GM19463 (cell line): ENCODE measurements around the gene SUDS3.
A peak's percentile ranks its signal among the peaks of the same experiment; 100 is the strongest.

Experiments used
- ATAC-seq: cut with Tn5 transposase; IDR thresholded peaks from one replicate; pipeline ENCODE4 v1.9.1; 2021; ENCODE audit warnings: mild to moderate bottlenecking, moderate library complexity; ENCODE audit not compliant: unreplicated experiment

Gene SUDS3

GRCh38 chr12:118355843-118356242, 20.5 kb upstream of the SUDS3 start:
- ATAC-seq: no peak

DNA sequence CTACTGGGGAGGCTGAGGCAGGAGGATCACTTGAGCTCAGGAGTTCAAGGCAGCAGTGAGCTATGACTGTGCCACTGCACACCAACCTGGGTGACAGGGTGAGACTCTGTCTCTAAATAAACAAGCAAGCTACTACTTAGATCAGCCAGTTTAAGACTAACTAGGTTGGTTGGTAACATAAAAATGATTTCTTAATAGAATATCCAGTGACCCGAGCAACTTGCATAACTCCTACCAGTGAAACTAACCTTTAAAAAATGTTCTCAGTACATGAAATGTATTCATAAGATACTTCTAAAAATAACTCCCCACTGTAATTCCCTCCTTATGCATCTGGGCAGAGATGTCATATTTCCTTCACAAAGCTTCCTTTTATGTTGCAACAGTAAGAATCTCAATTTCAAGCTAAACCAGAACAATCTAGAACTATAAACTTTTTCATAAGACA, 19.5 kb upstream of the SUDS3 start:
- ATAC-seq: peak; percentile 37

GRCh38 chr12:118357257-118358007, 18.9 kb upstream of the SUDS3 start:
- peak; percentile 56 for ATAC-seq

GRCh38 chr12:118358008-118358359, 18.4 kb upstream of the SUDS3 start:
- no peak for ATAC-seq

GRCh38 chr12:118358612-118359540, 17.5 kb upstream of the SUDS3 start:
- ATAC-seq: no peak

DNA sequence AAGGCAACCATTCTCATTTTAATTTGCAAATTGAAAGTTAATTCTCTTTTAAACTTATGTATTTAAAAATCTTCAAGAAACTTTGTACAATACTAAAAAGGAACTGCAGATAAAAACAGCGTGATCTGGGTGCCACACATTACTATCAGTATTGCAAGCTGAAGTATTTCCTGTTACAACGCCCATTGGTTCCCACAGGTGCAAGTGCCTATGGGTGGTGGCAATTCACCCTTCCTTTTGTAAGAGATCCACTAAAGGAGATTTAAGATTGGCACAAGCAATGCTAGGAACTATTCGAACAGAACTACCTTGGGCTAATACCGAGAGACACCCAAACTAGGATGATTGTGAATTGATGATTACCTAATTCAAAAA, 16.8 kb upstream of the SUDS3 start:
- ATAC-seq: no peak

GRCh38 chr12:118361092-118361404, 15.3 kb upstream of the SUDS3 start:
- no peak for ATAC-seq

DNA sequence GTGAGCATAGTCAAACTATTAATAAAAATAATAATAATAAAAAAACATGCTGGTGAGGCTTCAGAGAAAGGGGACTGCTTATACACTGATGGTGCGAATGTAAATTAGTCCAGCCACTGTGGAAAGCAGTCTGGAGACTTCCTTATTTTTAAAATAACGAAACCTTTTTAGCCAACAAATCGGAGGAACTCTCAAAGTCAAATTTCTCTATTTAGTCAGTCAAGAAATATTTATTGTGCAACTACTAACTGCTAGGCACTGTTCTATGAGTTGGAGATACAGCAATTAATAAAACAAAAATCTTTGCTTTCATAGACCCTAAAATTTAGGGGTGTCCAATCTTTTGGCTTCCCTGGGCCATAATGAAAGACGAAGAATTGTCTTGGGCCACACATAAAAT, 14.5 kb upstream of the SUDS3 start:
- ATAC-seq: no peak

DNA sequence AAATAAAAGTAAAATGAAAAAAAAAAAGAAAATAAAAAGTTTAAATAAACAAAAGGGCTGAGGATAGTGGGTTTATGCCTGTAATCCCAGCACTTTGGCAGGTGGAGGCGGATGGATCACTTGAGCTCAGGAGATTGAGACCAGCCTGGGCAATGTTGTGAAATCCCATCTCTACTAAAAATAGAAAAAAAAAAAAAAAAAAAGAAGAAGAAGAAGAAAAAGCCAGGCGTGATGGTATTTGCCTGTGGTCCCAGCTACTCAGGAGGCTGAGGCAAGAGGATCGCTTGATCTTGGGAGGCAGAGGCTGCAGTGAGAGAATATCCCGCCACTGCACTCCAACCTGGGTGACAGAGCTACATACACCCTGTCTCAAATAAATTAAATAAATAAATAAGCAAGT, 7.5 kb upstream of the SUDS3 start:
- ATAC-seq: no peak

GRCh38 chr12:118370601-118371000, 5.8 kb upstream of the SUDS3 start:
- ATAC-seq: no peak

- ATAC-seq: no peak
Observed at GRCh38 chr12:118371321-118372282, 4.8 kb upstream of the SUDS3 start.

DNA sequence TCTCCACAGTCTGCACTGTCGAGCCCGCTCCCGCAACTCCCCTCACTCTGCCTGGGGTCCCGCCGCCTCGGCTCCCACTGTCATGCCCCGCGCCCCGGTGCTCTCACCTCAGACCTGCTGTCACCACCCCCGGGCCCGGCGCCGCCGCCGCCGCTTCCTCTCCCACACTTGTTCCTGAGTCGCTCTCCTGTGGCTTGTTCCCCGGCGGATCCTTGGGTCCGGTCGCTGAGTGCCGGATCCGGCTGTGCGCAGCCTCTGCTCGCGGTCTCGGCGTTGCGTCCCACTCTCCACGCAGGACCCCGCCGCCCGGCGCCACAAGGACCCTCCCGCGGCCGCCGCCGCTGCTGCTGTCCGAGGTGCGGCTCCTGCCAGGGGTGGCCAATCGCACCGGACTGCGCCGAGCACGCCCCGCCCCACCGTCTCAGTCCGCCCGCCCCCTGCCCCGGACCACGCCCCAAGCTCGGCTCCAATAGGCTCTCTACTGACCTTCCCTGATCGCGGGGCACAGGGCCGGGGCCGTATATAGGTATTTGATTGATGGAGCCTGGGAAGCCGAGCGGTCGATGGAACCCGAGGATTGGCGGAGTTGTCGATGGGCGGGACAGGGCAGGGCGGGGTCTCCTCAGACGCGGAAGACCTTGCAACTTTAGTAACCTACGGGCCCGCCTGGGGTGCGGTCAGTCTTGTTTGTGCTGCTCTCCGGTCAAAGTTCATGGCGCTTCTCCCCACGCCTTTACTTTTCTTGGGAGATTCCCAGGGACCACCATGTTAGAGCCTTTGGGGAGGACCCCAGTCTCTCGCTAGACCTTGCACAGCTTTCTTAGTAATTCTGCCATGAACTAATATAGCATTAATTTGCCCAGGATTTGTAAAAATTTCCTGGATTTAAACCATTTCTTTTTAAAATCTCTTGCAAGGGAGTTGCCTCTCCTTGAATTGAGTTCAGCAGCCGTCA, 3.5 kb upstream of the SUDS3 start, which contains the start of gene TAOK3:
TSS of gene TAOK3 (minus strand) at position 367 of the 955 bp plus-strand sequence. CDS start 117,340 bp downstream, outside the sequence.
- ATAC-seq: peak; percentile 77

DNA sequence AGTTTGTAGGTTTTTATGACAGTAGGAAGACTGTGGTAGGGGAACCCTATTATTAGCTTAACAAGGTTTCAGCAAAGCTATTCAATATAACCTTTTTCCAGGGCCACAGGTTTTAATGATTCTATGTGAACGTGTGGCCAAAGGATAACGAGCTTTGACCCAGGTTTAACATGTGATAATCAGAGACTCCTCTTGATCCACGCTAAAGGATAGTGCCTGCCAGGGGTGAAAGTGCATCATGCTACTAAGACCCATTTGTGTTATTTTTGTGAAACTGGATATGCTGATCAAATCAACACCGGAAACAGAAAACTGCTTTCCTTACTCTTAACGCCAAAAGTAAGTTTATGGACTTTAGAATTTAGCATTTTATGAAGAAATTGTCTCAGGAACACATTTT, 2.7 kb upstream of the SUDS3 start:
- no peak for ATAC-seq

GRCh38 chr12:118374126-118374725, 2.1 kb upstream of the SUDS3 start:
- ATAC-seq: no peak

GRCh38 chr12:118374909-118375308, 1.4 kb upstream of the SUDS3 start:
- ATAC-seq: no peak

DNA sequence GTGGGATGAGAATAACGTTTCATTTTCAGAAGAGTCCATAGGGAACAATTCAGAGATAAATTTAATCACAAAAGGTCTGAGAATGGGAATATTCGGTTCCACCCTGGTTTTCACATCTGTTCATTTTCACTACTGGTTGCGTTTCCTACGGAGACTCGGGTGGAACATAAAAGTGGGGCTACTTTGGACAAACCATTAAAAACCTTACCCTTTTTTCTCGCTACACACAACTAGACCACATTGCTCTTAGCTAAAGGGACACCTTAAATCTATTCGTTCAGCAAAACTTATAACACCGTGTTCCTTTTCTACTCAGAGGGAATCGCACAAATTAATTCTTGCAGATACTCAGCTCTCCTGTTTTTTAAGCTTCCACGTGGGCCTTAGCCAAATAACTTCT, 1.0 kb upstream of the SUDS3 start:
- ATAC-seq: no peak

DNA sequence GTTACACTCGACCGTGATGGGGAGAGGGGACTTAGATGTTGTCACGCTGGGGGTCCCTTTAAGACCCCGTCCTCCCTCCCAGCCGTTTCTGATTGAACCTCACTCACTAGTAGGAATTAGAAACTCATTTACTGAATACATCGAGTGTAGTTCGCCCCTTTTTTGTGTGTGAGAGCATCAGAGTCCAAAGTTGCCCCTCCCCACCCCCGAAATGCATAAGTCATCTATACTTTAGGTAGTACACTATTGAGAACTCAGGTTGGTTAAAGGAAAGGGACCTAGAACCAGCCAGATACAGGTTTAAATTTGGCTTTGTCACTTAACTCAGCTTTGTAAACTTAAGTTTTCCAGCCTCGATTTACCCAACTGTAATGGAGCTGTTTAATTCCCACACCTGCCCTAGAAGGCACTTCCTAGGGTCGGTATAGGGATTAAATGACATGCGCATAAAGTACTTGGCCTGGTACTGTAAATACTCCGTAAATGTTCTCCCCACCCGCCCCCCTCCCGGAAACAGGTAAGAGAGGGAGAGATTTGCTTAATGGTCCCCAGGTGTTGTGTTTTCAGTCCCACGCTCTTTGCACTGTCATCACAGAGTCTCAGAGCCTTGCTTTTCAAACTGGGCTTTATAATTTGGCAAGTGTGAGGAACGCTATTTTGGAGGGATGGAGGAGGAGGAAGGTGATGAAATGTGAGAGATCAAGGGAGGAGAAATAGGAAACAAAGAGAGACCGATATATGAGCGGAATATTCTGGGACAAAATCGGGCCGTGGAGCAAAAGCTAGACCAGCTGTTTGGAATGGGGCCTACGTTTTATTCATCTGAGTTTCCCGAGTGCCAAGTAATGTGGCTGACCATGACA, 897 bp downstream of the SUDS3 start:
- ATAC-seq: no peak

DNA sequence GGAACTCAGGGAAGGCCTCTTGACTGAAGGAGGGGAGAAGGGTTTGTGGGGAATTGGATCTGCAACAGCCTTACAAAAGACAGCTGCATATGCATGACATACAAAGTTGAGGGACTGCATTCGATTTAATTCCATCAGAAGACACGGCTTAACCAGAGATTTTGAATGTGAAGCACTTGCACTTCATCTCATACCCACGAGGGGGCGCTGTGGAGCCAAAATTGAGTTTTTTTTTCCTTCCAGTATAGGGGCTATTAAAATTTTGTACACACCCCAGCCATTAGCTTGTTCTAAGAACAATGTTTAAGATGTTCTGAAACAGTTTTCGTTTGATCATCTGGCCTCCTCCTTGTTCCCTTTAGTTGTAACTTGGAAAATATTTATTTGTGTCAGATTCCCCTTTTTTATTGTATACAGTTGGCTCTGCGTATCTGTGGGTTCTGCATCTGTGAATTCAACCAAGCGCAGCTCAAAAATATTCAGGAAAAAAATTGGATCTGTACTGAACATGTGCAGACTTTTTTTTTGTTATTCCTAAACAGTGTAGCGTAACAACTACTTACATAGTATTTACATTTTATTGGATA, 1.6 kb downstream of the SUDS3 start:
- ATAC-seq: no peak
